Measurements from ENCODE around the gene VGLL1. TPM values are rescaled to one million over a fixed set of nuclear protein-coding genes. Genes with fewer than 3 reads are reported as not detected.

VGLL1 gene
- total RNA-seq, 1 donor from 2014 or later = not detected

- H3K4me1 Mint-ChIP-seq (ENCODE audit: low read depth) = no peaks in the 10 kb centered on the region
- intact Hi-C loops (cut with micrococcal nuclease) = no loop called here
- H3K4me3 Mint-ChIP-seq = no peak overlapping the region
- peaks cover 3% of the 10 kb centered on the region for H3K27me3 Mint-ChIP-seq (ENCODE audit: insufficient read depth)
- no peaks in the 10 kb centered on the region for H3K36me3 Mint-ChIP-seq (ENCODE audit: low read depth)
- H3K27ac Mint-ChIP-seq = no peak overlapping the region
- DNase-seq (ENCODE audit: low spot score) = no peak
- no peaks in the 10 kb centered on the region for H3K9me3 Mint-ChIP-seq
Observed at GRCh38 chrX:136528645-136529315, 3.2 kb upstream of the VGLL1 start.

- Mint-ChIP-seq H3K27ac (no peak overlapping the region), H3K4me3 (no peak overlapping the region), H3K4me1 (ENCODE audit: low read depth) (no peaks in the 10 kb centered on the region), H3K27me3 (ENCODE audit: insufficient read depth) (peaks cover 3% of the 10 kb centered on the region), H3K36me3 (ENCODE audit: low read depth) (no peaks in the 10 kb centered on the region), H3K9me3 (no peaks in the 10 kb centered on the region)
- no peak for DNase-seq (ENCODE audit: low spot score)
- intact Hi-C loops (cut with micrococcal nuclease) = no loop called here
Observed at GRCh38 chrX:136529795-136530194, 2.2 kb upstream of the VGLL1 start.

GRCh38 chrX:136534131-136534530, 2.1 kb downstream of the VGLL1 start:
- Mint-ChIP-seq H3K4me3 (no peak overlapping the region), H3K27ac (no peak overlapping the region)

GRCh38 chrX:136538811-136539210, 6.8 kb downstream of the VGLL1 start:
- DNase-seq (ENCODE audit: low spot score) = no peak
- intact Hi-C loops (cut with micrococcal nuclease) = no loop called here
- no peak overlapping the region for H3K27ac Mint-ChIP-seq
- no peaks in the 10 kb centered on the region for H3K4me1 Mint-ChIP-seq (ENCODE audit: low read depth)
- peaks cover 5% of the 10 kb centered on the region for H3K27me3 Mint-ChIP-seq (ENCODE audit: insufficient read depth)
- H3K36me3 Mint-ChIP-seq (ENCODE audit: low read depth) = no peaks in the 10 kb centered on the region
- no peak overlapping the region for H3K4me3 Mint-ChIP-seq
- no peaks in the 10 kb centered on the region for H3K9me3 Mint-ChIP-seq

More at GRCh38 chrX:136534131-136534530, 2.1 kb downstream of the VGLL1 start:
- H3K27me3 Mint-ChIP-seq (ENCODE audit: insufficient read depth) = peaks cover 8% of the 10 kb centered on the region
- intact Hi-C loops (cut with micrococcal nuclease) = no loop called here
- H3K4me1 Mint-ChIP-seq (ENCODE audit: low read depth) = no peaks in the 10 kb centered on the region
- no peaks in the 10 kb centered on the region for H3K36me3 Mint-ChIP-seq (ENCODE audit: low read depth)
- no peaks in the 10 kb centered on the region for H3K9me3 Mint-ChIP-seq
- DNase-seq (ENCODE audit: low spot score) = no peak

GRCh38 chrX:136540226-136540625, 8.2 kb downstream of the VGLL1 start:
- H3K4me1 Mint-ChIP-seq (ENCODE audit: low read depth) = peaks cover 7% of the 10 kb centered on the region
- intact Hi-C loops (cut with micrococcal nuclease) = no loop called here
- H3K27me3 Mint-ChIP-seq (ENCODE audit: insufficient read depth) = peaks cover 5% of the 10 kb centered on the region
- no peak overlapping the region for H3K4me3 Mint-ChIP-seq
- DNase-seq (ENCODE audit: low spot score) = no peak
- H3K27ac Mint-ChIP-seq = no peak overlapping the region
- H3K36me3 Mint-ChIP-seq (ENCODE audit: low read depth) = no peaks in the 10 kb centered on the region
- no peaks in the 10 kb centered on the region for H3K9me3 Mint-ChIP-seq

- no peak for DNase-seq (ENCODE audit: low spot score)
- no peaks in the 10 kb centered on the region for H3K9me3 Mint-ChIP-seq
- intact Hi-C loops (cut with micrococcal nuclease) = no loop called here
- no peaks in the 10 kb centered on the region for H3K36me3 Mint-ChIP-seq (ENCODE audit: low read depth)
- peaks cover 4% of the 10 kb centered on the region for H3K27me3 Mint-ChIP-seq (ENCODE audit: insufficient read depth)
- no peak overlapping the region for H3K27ac Mint-ChIP-seq
- H3K4me1 Mint-ChIP-seq (ENCODE audit: low read depth) = peaks cover 18% of the 10 kb centered on the region
- no peak overlapping the region for H3K4me3 Mint-ChIP-seq
Observed at GRCh38 chrX:136541294-136541693, 9.3 kb downstream of the VGLL1 start.

GRCh38 chrX:136542281-136542680, 10.3 kb downstream of the VGLL1 start:
- no peaks in the 10 kb centered on the region for H3K27me3 Mint-ChIP-seq (ENCODE audit: insufficient read depth)
- DNase-seq (ENCODE audit: low spot score) = no peak
- no peak overlapping the region for H3K27ac Mint-ChIP-seq
- no peaks in the 10 kb centered on the region for H3K9me3 Mint-ChIP-seq
- intact Hi-C loops (cut with micrococcal nuclease) = no loop called here
- H3K36me3 Mint-ChIP-seq (ENCODE audit: low read depth) = no peaks in the 10 kb centered on the region
- H3K4me3 Mint-ChIP-seq = no peak overlapping the region
- peaks cover 26% of the 10 kb centered on the region for H3K4me1 Mint-ChIP-seq (ENCODE audit: low read depth)

- Mint-ChIP-seq H3K4me1 (ENCODE audit: low read depth) (peaks cover 30% of the 10 kb centered on the region), H3K36me3 (ENCODE audit: low read depth) (no peaks in the 10 kb centered on the region), H3K4me3 (no peak overlapping the region), H3K9me3 (no peaks in the 10 kb centered on the region), H3K27me3 (ENCODE audit: insufficient read depth) (no peaks in the 10 kb centered on the region), H3K27ac (peak overlapping the region; percentile 55)
- peak; percentile 2 for DNase-seq (ENCODE audit: low spot score)
- intact Hi-C loops (cut with micrococcal nuclease) = no loop called here
Observed at GRCh38 chrX:136546371-136546781, 14.4 kb downstream of the VGLL1 start.

GRCh38 chrX:136549226-136549625, 17.2 kb downstream of the VGLL1 start:
- no peak for DNase-seq (ENCODE audit: low spot score)
- intact Hi-C loops (cut with micrococcal nuclease) = no loop called here
- peaks cover 30% of the 10 kb centered on the region for H3K4me1 Mint-ChIP-seq (ENCODE audit: low read depth)
- no peaks in the 10 kb centered on the region for H3K27me3 Mint-ChIP-seq (ENCODE audit: insufficient read depth)
- no peak overlapping the region for H3K4me3 Mint-ChIP-seq
- H3K27ac Mint-ChIP-seq = no peak overlapping the region
- H3K9me3 Mint-ChIP-seq = no peaks in the 10 kb centered on the region
- H3K36me3 Mint-ChIP-seq (ENCODE audit: low read depth) = no peaks in the 10 kb centered on the region

GRCh38 chrX:136551410-136551809, 19.4 kb downstream of the VGLL1 start:
- DNase-seq (ENCODE audit: low spot score) = no peak
- no peak overlapping the region for H3K4me3 Mint-ChIP-seq
- intact Hi-C loops (cut with micrococcal nuclease) = no loop called here

GRCh38 chrX:136555694-136556093, 23.7 kb downstream of the VGLL1 start:
- peaks cover 10% of the 10 kb centered on the region for H3K27me3 Mint-ChIP-seq (ENCODE audit: insufficient read depth)
- H3K4me1 Mint-ChIP-seq (ENCODE audit: low read depth) = no peaks in the 10 kb centered on the region
- DNase-seq (ENCODE audit: low spot score) = no peak
- H3K36me3 Mint-ChIP-seq (ENCODE audit: low read depth) = no peaks in the 10 kb centered on the region
- H3K9me3 Mint-ChIP-seq = no peaks in the 10 kb centered on the region
- H3K4me3 Mint-ChIP-seq = no peak overlapping the region
- intact Hi-C loops (cut with micrococcal nuclease) = no loop called here
- no peak overlapping the region for H3K27ac Mint-ChIP-seq

More at GRCh38 chrX:136551410-136551809, 19.4 kb downstream of the VGLL1 start:
- Mint-ChIP-seq H3K9me3 (no peaks in the 10 kb centered on the region), H3K27me3 (ENCODE audit: insufficient read depth) (no peaks in the 10 kb centered on the region), H3K36me3 (ENCODE audit: low read depth) (no peaks in the 10 kb centered on the region), H3K27ac (no peak overlapping the region), H3K4me1 (ENCODE audit: low read depth) (peaks cover 11% of the 10 kb centered on the region)

- DNase-seq (ENCODE audit: low spot score) = no peak
- no peaks in the 10 kb centered on the region for H3K36me3 Mint-ChIP-seq (ENCODE audit: low read depth)
Observed at GRCh38 chrX:136572030-136572429, 40.0 kb downstream of the VGLL1 start.

GRCh38 chrX:136574548-136574947, 42.5 kb downstream of the VGLL1 start:
- DNase-seq (ENCODE audit: low spot score) = no peak
- Mint-ChIP-seq H3K4me3 (no peak overlapping the region), H3K4me1 (ENCODE audit: low read depth) (peaks cover 38% of the 10 kb centered on the region), H3K36me3 (ENCODE audit: low read depth) (no peaks in the 10 kb centered on the region), H3K27ac (no peak overlapping the region), H3K27me3 (ENCODE audit: insufficient read depth) (no peaks in the 10 kb centered on the region), H3K9me3 (no peaks in the 10 kb centered on the region)
- intact Hi-C loops (cut with micrococcal nuclease) = loop anchor here (10.0 kb wide), 2 partner anchors 350 to 550 kb away; no protein-coding TSS in a partner anchor

More at GRCh38 chrX:136572030-136572429, 40.0 kb downstream of the VGLL1 start:
- H3K27me3 Mint-ChIP-seq (ENCODE audit: insufficient read depth) = no peaks in the 10 kb centered on the region
- H3K9me3 Mint-ChIP-seq = no peaks in the 10 kb centered on the region
- intact Hi-C loops (cut with micrococcal nuclease) = loop anchor here (1.0 to 10.0 kb wide), 3 partner anchors 122 to 547 kb away; no protein-coding TSS in a partner anchor
- H3K4me1 Mint-ChIP-seq (ENCODE audit: low read depth) = peaks cover 19% of the 10 kb centered on the region
- H3K4me3 Mint-ChIP-seq = no peak overlapping the region
- H3K27ac Mint-ChIP-seq = no peak overlapping the region
